Measurements from ENCODE around the gene ELP4.
"Not testable (repeated sequence)": the region's sequence is repeated elsewhere in the genome, so short reads cannot be mapped to it uniquely, and the experiment has no call there.

The ELP4 gene

GRCh38 chr11:31643857-31644256 is 134.3 kb downstream of the ELP4 start:
- no peak for DNase-seq (ENCODE audit: low read depth in 2 of 2, low spot score in 1 of 2)

DNA sequence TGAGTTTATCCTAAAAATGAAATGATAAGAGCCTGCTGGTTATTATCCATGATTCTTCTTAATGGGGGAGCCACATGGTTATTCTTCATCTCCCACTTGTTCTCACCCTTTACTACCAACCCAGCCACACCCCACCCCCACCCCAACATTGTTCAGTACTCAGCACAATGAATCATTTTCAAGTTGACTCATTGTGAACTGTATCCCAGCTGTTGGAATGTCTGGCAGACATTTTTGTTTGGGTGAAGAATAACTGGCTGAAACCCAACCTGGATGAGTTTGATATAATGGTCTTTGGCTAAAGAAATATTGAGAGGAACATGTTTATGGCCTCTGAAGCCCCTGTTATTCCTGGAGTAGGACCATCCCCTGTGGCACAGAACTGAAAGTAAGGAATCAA is 136.2 kb downstream of the ELP4 start:
- no peak for DNase-seq (ENCODE audit: low read depth in 2 of 2, low spot score in 1 of 2)

DNA sequence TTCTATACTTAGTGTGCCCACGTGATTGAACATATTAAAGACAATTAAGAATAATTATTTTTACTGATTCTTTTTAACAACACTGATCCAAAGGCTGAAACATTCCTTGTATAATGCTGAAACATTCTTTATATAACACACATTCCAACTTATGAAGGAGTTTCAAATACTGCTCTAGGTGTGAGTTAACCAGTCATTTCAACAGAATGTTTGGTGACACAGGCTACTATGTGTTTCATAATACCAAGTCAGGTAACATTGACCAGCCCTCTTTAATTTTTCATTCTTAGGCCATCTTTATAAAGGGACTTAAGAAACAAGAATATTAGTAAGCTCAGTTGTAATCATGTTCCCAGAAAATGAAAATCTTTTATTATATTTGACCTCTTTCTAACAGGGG is 136.6 kb downstream of the ELP4 start:
- no peak for DNase-seq (ENCODE audit: low read depth in 2 of 2, low spot score in 1 of 2)

- DNase-seq (ENCODE audit: low read depth in 2 of 2, low spot score in 1 of 2): no peak
Observed at GRCh38 chr11:31649129-31649966, 139.8 kb downstream of the ELP4 start.

- no peak for DNase-seq (ENCODE audit: low read depth in 2 of 2, low spot score in 1 of 2)
Observed at GRCh38 chr11:31651208-31651607, 141.6 kb downstream of the ELP4 start.

- DNase-seq (ENCODE audit: low read depth in 2 of 2, low spot score in 1 of 2): no peak
Observed at GRCh38 chr11:31651822-31652221, 142.3 kb downstream of the ELP4 start.

DNA sequence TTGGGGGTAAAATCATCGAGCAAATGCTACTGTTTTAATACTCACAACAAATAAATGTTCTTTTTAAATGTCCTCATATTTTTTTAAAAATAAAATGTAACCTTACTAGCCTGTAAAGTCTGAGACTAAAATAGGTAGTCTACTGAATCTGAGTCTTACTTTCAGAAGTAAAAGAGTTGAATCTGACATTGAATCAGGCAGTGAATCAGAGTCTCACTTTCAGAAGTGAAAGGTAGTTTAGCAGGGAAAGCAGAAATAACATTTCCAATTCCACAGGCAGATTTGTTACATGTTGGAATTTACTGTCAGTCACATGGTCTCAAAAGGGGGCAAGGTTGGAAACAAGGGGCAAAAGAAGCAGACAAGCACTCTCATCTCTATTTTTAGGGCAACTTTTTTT is 143.0 kb downstream of the ELP4 start:
- no peak for DNase-seq (ENCODE audit: low read depth in 2 of 2, low spot score in 1 of 2)

- DNase-seq (ENCODE audit: low read depth in 2 of 2, low spot score in 1 of 2): no peak
Observed at GRCh38 chr11:31655483-31655882, 145.9 kb downstream of the ELP4 start.

DNA sequence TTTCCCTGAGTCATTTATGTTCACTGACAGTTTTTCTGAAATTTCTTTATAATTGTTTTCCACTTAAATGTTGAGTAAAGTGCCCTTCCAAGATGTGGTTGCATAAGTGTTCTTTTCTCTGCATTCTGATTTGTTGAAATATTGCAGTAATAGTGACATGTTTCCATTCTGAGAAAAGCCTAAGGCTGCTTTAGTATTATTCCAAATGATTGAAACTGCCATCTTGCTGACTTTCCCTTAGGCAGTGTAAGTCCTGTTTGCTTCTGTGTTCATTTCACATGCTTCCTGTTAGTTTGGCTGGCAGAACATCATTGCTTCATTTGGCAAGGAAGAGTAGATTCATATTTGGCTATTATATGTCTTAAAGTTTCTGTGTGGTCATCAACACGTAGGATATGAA is 146.5 kb downstream of the ELP4 start:
- DNase-seq (ENCODE audit: low read depth in 2 of 2, low spot score in 1 of 2): no peak

GRCh38 chr11:31657091-31657490 is 147.5 kb downstream of the ELP4 start:
- DNase-seq (ENCODE audit: low read depth in 2 of 2, low spot score in 1 of 2): no peak

- DNase-seq (ENCODE audit: low read depth in 2 of 2, low spot score in 1 of 2): no peak
Observed at GRCh38 chr11:31664129-31664528, 154.6 kb downstream of the ELP4 start.

- DNase-seq (ENCODE audit: low read depth in 2 of 2, low spot score in 1 of 2): no peak
Observed at GRCh38 chr11:31664954-31665353, 155.4 kb downstream of the ELP4 start.

GRCh38 chr11:31671681-31672080 is 162.1 kb downstream of the ELP4 start:
- no peak for DNase-seq (ENCODE audit: low read depth in 2 of 2, low spot score in 1 of 2)

DNA sequence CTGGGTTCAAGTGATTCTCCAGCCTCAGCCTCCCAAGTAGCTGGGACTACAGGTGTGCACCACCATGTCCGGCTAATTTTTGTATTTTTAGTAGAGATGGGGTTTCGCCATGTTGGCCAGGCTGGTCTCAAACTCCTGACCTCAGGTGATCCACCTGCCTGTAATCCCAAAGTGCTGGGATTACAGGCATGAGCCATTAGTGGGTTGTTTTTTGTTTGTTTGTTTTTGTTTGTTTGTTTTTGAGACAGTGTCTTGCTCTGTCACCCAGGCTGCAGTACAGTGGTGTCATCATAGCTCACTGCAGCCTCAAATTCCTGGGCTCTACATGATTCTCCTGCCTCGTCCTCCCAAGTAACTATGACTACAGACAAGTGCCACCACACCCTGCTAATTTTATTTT is 163.5 kb downstream of the ELP4 start:
- not testable (repeated sequence) for DNase-seq (ENCODE audit: low read depth in 2 of 2, low spot score in 1 of 2)

DNA sequence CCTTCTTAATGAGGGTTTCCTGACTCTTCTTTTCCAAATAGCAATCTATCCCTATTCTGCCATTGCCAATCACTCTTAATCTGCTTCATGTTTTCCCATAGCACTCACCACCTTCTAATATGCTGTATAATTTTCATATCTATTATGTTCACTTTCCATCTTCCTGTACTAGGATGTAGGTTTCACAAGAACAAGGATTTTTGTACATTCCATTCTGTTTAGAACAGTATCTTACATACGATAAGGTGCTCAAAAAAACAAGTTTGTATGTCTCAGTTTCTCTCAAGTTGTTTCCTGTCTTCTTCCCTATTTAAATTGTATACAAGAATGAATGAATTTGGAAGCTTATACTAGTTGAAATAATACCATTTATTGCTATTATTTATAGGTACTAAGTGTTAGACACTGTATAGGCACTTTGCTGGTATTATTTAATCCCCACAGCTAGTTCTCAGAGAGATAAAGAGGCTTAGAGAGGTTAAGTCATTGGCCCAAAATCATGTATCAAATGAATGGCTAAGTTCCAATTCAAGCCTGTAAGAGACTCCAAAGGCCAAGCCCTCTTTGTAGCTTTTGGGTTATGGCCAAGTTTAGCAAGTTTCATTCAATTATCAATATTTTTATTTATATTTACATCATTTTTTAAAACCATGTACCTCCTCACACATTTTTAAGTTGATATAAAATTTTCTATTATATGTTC is 166.9 kb downstream of the ELP4 start:
- DNase-seq (ENCODE audit: low read depth in 2 of 2, low spot score in 1 of 2): no peak

- DNase-seq (ENCODE audit: low read depth in 2 of 2, low spot score in 1 of 2): no peak
Observed at GRCh38 chr11:31680770-31681169, 171.2 kb downstream of the ELP4 start.

- DNase-seq (ENCODE audit: low read depth in 2 of 2, low spot score in 1 of 2): no peak
Observed at GRCh38 chr11:31687256-31687655, 177.7 kb downstream of the ELP4 start.

DNA sequence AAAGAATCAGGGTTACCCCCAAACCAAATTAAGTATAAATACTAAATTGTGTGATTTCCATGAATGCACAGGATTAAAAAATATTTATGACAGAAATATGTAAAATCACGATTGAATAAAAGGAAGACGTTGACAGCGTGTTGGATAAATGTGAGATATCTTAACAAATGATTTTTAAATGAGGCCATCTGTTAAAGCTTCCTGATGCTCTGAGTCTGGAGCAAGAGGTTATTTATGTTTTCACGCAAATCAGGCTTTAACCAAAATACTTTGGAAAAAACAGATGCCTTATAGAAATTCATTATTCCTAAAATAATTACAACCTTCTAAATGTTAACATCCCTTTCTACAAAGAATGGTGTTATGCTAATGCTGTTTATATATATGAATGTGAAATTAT is 178.3 kb downstream of the ELP4 start:
- DNase-seq (ENCODE audit: low read depth in 2 of 2, low spot score in 1 of 2): no peak

GRCh38 chr11:31689559-31689958 is 180.0 kb downstream of the ELP4 start:
- no peak for DNase-seq (ENCODE audit: low read depth in 2 of 2, low spot score in 1 of 2)

DNA sequence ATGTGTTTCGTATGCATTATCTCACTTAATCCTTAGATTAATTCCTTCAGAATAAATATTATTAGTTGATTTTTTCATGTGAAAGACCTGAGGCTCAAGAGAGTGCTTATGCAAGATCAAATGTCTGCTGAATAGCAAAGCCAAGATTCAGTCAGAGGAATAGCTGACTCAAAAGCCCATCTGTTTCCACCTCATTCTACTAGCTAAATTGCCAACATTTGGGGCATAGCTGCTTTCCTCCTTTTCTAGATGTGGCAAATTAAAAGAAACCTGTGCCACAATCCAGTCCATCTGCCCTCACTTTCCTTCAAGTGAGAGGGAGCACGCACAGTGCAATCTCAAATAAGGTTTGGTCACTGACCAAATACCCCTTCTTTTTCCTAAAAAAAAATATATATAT is 180.5 kb downstream of the ELP4 start:
- no peak for DNase-seq (ENCODE audit: low read depth in 2 of 2, low spot score in 1 of 2)

DNA sequence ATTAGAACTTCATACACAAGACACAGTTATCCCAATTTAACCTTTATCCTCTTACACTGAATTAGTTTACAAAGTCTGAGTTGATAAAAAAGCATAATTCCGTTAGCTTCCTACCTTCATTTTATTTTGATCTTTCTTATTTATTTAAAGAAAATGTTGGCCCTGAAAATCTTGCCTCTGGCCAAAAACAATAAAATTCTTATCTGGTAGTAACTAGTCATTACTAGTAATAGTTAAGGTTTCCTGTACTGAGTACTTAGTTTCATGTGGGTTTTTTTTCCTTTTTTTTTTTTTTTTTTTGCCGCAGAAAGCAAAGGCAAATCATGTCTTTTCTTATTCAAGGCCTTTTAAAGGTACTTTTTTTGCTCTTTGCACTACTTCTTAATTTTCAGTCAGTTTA is 180.9 kb downstream of the ELP4 start:
- DNase-seq (ENCODE audit: low read depth in 2 of 2, low spot score in 1 of 2): no peak

DNA sequence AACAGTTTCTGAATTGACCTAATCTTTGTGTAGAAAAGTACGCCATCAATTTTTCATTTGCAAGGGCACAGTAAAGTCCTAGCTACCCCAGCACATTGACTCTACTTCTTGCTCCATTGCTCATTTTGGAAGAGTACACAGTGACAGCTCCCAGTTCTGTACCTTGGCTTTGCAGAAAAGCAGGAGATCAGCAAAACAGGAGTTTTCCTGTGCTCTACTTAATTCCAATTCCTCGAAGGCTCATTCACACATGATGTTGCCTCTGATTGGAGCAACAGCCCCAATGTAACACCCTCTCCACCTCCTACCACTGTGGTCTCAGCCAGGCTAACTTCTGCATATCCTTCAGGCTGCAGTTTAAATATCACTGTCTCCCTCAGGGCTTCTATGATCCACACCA is 182.9 kb downstream of the ELP4 start:
- DNase-seq (ENCODE audit: low read depth in 2 of 2, low spot score in 1 of 2): no peak

DNA sequence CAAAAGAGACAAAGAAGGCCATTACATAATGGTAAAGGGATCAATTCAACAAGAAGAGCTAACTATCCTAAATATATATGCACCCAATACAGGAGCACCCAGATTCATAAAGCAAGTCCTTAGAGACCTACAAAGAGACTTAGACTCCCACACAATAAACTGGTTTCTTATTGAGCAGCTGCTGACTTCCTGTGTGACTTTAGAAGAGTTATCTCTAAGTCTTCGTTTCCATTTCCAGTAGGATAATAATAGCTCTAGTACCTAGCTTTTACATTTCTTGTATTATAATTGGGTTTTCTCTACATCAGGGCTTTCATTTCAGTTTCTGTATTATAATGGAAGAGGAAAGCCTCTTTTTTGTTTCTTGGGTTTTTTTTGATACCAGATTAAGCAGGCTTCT is 187.5 kb downstream of the ELP4 start:
- not testable (repeated sequence) for DNase-seq (ENCODE audit: low read depth in 2 of 2, low spot score in 1 of 2)

All from stimulated activated CD8-positive, alpha-beta memory T cell treated with anti-CD3 and anti-CD28 coated beads, Interleukin-4, amount 100 ng/mL, for 1 hour (primary cell).